Parathyroid adenoma (tissue), 2 donors: ENCODE results near the gene CTTNBP2.

Experiments
- H2AFZ ChIP-seq: fragments of 300-600 bp; sonication (generic); one replicate; pipeline ENCODE4 v1.7.0; 2017; ENCODE audit warnings: antibody characterized with exemption, mild to moderate bottlenecking
- H3K27ac ChIP-seq: fragments of 300-600 bp; sonication (generic); one replicate; pipeline ENCODE4 v1.7.0; 2017
- H3K27me3 ChIP-seq: fragments of 300-600 bp; sonication (generic); one replicate; pipeline ENCODE4 v1.7.0; 2017; ENCODE audit warnings: low read length; ENCODE audit not compliant: control insufficient read depth, insufficient read depth
- H3K36me3 ChIP-seq: fragments of 300-600 bp; sonication (generic); one replicate; pipeline ENCODE4 v1.7.0; 2017; ENCODE audit warnings: low read length; ENCODE audit not compliant: control insufficient read depth, insufficient read depth
- H3K4me1 ChIP-seq: fragments of 300-600 bp; sonication (generic); one replicate; pipeline ENCODE4 v1.7.0; 2017; ENCODE audit warnings: control low read depth
- H3K4me2 ChIP-seq: fragments of 300-600 bp; sonication (generic); one replicate; pipeline ENCODE4 v1.7.0; 2017; ENCODE audit warnings: low read length
- H3K4me3 ChIP-seq: fragments of 300-600 bp; sonication (generic); one replicate; pipeline ENCODE4 v1.7.0; 2017; ENCODE audit warnings: low read depth, low read length
- H3K79me2 ChIP-seq: fragments of 300-600 bp; sonication (generic); one replicate; pipeline ENCODE4 v1.7.0; 2017; ENCODE audit warnings: control low read depth
- H3K9ac ChIP-seq: fragments of 300-600 bp; sonication (generic); one replicate; pipeline ENCODE4 v1.7.0; 2017; ENCODE audit warnings: mild to moderate bottlenecking
- H3K9me3 ChIP-seq: fragments of 300-600 bp; sonication (generic); one replicate; pipeline ENCODE4 v1.7.0; 2017; ENCODE audit warnings: low read length; ENCODE audit not compliant: control insufficient read depth
- CTCF ChIP-seq: fragments of 300-600 bp; sonication (generic); IDR thresholded peaks from one replicate; pipeline ENCODE4 v1.7.0; 2017; ENCODE audit warnings: antibody characterized with exemption, mild to moderate bottlenecking
- donor health status: primary hyperparathyroidism.

Gene CTTNBP2

GRCh38 chr7:117856196-117856595 is 17.0 kb downstream of the CTTNBP2 start:
- no peak overlapping the region for H3K4me3 ChIP-seq
- no peaks in the 10 kb centered on the region for H3K4me1 ChIP-seq
- no peak overlapping the region for H3K27ac ChIP-seq
- no peak overlapping the region for H3K4me2 ChIP-seq
- no peak for TF ChIP-seq CTCF
- H3K79me2 ChIP-seq, result peaks cover 3% of the 10 kb centered on the region
- H2AFZ ChIP-seq, result no peak overlapping the region
- no peaks in the 10 kb centered on the region for H3K36me3 ChIP-seq
- H3K27me3 ChIP-seq, result no peaks in the 10 kb centered on the region
- H3K9ac ChIP-seq, result no peak overlapping the region
- H3K9me3 ChIP-seq, result no peaks in the 10 kb centered on the region

- no peaks in the 10 kb centered on the region for H3K36me3 ChIP-seq
- no peak overlapping the region for H3K27ac ChIP-seq
- no peaks in the 10 kb centered on the region for H3K27me3 ChIP-seq
- H3K79me2 ChIP-seq, result peaks cover 3% of the 10 kb centered on the region
- no peak for TF ChIP-seq CTCF
- no peaks in the 10 kb centered on the region for H3K9me3 ChIP-seq
- H3K4me1 ChIP-seq, result no peaks in the 10 kb centered on the region
- no peak overlapping the region for H3K4me2 ChIP-seq
- H2AFZ ChIP-seq, result no peak overlapping the region
- no peak overlapping the region for H3K4me3 ChIP-seq
- no peak overlapping the region for H3K9ac ChIP-seq
These were observed 19.1 kb downstream of the CTTNBP2 start for GRCh38 chr7:117854186-117854585.

- no peak overlapping the region for H3K27ac ChIP-seq
- peaks cover 3% of the 10 kb centered on the region for H3K79me2 ChIP-seq
- no peaks in the 10 kb centered on the region for H3K36me3 ChIP-seq
- TF ChIP-seq CTCF, result no peak
- H3K4me2 ChIP-seq, result no peak overlapping the region
- no peak overlapping the region for H3K9ac ChIP-seq
- H2AFZ ChIP-seq, result no peak overlapping the region
- no peak overlapping the region for H3K4me3 ChIP-seq
- H3K4me1 ChIP-seq, result no peaks in the 10 kb centered on the region
- no peaks in the 10 kb centered on the region for H3K27me3 ChIP-seq
- no peaks in the 10 kb centered on the region for H3K9me3 ChIP-seq
These were observed 24.3 kb downstream of the CTTNBP2 start for GRCh38 chr7:117848941-117849340.

- no peak overlapping the region for H2AFZ ChIP-seq
- H3K36me3 ChIP-seq, result no peaks in the 10 kb centered on the region
- H3K4me3 ChIP-seq, result no peak overlapping the region
- no peaks in the 10 kb centered on the region for H3K79me2 ChIP-seq
- H3K9ac ChIP-seq, result no peak overlapping the region
- no peaks in the 10 kb centered on the region for H3K4me1 ChIP-seq
- no peak overlapping the region for H3K4me2 ChIP-seq
- no peak for TF ChIP-seq CTCF
- H3K27me3 ChIP-seq, result no peaks in the 10 kb centered on the region
- no peak overlapping the region for H3K27ac ChIP-seq
- no peaks in the 10 kb centered on the region for H3K9me3 ChIP-seq
These were observed 28.6 kb downstream of the CTTNBP2 start for GRCh38 chr7:117844678-117845077.

GRCh38 chr7:117841611-117842010 is 31.6 kb downstream of the CTTNBP2 start:
- no peak overlapping the region for H2AFZ ChIP-seq
- TF ChIP-seq CTCF, result no peak
- no peak overlapping the region for H3K4me2 ChIP-seq
- no peaks in the 10 kb centered on the region for H3K36me3 ChIP-seq
- H3K4me3 ChIP-seq, result no peak overlapping the region
- H3K27me3 ChIP-seq, result no peaks in the 10 kb centered on the region
- H3K27ac ChIP-seq, result no peak overlapping the region
- no peaks in the 10 kb centered on the region for H3K4me1 ChIP-seq
- no peaks in the 10 kb centered on the region for H3K79me2 ChIP-seq
- H3K9ac ChIP-seq, result no peak overlapping the region
- no peaks in the 10 kb centered on the region for H3K9me3 ChIP-seq
